A549 (cell line): ENCODE data around the gene SF3A1.

Experiments
- EP300 ChIP-seq, 2 experiments: fragments of >200 bp; sonication (Bioruptor Twin); formaldehyde crosslinking; IDR thresholded peaks; 2 replicates in 1 of 2; 3 replicates in 1 of 2; pipeline ENCODE4 v1.6.1; 2016 to 2017
- HOXB5 ChIP-seq: fragments of 250-450 bp; sonication (Bioruptor Pico); IDR thresholded peaks from 2 replicates; pipeline ENCODE4 v1.5.0; 2020; ENCODE audit warnings: mild to moderate bottlenecking, moderate library complexity
- JUN ChIP-seq, 2 experiments: fragments of >200 bp; sonication (Bioruptor Twin); formaldehyde crosslinking; IDR thresholded peaks; 2 replicates in 1 of 2; 3 replicates in 1 of 2; pipeline ENCODE4 v1.6.1; 2016 to 2017
- KDM5A ChIP-seq: fragments of 200-600 bp; sonication (generic); IDR thresholded peaks from 2 replicates; pipeline ENCODE4 v1.6.1; 2016; ENCODE audit warnings: antibody characterized with exemption, mild to moderate bottlenecking
- POLR2A ChIP-seq: IDR thresholded peaks from 2 replicates; pipeline ENCODE4 v1.6.1; 2012; ENCODE audit warnings: mild to moderate bottlenecking, low read length
- POLR2AphosphoS2 ChIP-seq: conservative IDR thresholded peaks from 2 replicates; pipeline ENCODE4 v1.6.1; 2012; ENCODE audit warnings: low read length, improper control_type of control experiment, inconsistent platforms
- RCOR1 ChIP-seq: fragments of 150-350 bp; IDR thresholded peaks from 2 replicates; pipeline ENCODE4 v1.6.1; 2014; ENCODE audit warnings: antibody characterized with exemption, low read length, low read depth
- RFX5 ChIP-seq: fragments of 450-650 bp; IDR thresholded peaks from 2 replicates; pipeline ENCODE4 v1.7.1; 2014; ENCODE audit warnings: antibody characterized with exemption, mild to moderate bottlenecking, moderate library complexity
- RNF2 ChIP-seq: fragments of 200-600 bp; sonication (generic); IDR thresholded peaks from 2 replicates; pipeline ENCODE4 v1.6.1; 2016; ENCODE audit warnings: low read depth, mild to moderate bottlenecking, antibody characterized with exemption, moderate library complexity, borderline replicate concordance
- TF ChIP-seq, protein P1 (sequence below): fragments of >200 bp; sonication (Bioruptor Twin); formaldehyde crosslinking; IDR thresholded peaks from 3 replicates; pipeline ENCODE4 v1.5.1; 2016
- TF ChIP-seq, protein P2 (sequence below): IDR thresholded peaks from 2 replicates; pipeline ENCODE4 v1.6.1; 2012
- TF ChIP-seq, protein P3 (sequence below): fragments of 200-600 bp; sonication (generic); IDR thresholded peaks from 2 replicates; pipeline ENCODE4 v1.6.1; 2016; ENCODE audit warnings: antibody characterized with exemption, mild to moderate bottlenecking, moderate library complexity

GRCh38 chr22:30333707-30334087, 23.0 kb downstream of the SF3A1 start:
- TF ChIP-seq JUN (IDR thresholded peaks at IDR 0.05) = no peak
- no peak for TF ChIP-seq POLR2AphosphoS2
- TF ChIP-seq RNF2 = no peak
- TF ChIP-seq, protein P1, sequence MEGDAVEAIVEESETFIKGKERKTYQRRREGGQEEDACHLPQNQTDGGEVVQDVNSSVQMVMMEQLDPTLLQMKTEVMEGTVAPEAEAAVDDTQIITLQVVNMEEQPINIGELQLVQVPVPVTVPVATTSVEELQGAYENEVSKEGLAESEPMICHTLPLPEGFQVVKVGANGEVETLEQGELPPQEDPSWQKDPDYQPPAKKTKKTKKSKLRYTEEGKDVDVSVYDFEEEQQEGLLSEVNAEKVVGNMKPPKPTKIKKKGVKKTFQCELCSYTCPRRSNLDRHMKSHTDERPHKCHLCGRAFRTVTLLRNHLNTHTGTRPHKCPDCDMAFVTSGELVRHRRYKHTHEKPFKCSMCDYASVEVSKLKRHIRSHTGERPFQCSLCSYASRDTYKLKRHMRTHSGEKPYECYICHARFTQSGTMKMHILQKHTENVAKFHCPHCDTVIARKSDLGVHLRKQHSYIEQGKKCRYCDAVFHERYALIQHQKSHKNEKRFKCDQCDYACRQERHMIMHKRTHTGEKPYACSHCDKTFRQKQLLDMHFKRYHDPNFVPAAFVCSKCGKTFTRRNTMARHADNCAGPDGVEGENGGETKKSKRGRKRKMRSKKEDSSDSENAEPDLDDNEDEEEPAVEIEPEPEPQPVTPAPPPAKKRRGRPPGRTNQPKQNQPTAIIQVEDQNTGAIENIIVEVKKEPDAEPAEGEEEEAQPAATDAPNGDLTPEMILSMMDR = no peak
- TF ChIP-seq, protein P2, sequence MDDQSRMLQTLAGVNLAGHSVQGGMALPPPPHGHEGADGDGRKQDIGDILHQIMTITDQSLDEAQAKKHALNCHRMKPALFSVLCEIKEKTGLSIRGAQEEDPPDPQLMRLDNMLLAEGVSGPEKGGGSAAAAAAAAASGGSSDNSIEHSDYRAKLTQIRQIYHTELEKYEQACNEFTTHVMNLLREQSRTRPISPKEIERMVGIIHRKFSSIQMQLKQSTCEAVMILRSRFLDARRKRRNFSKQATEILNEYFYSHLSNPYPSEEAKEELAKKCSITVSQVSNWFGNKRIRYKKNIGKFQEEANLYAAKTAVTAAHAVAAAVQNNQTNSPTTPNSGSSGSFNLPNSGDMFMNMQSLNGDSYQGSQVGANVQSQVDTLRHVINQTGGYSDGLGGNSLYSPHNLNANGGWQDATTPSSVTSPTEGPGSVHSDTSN = no peak
- no peak for TF ChIP-seq KDM5A
- TF ChIP-seq RFX5 = no peak
- TF ChIP-seq EP300 (IDR thresholded peaks at IDR 0.05) = no peak
- no peak for TF ChIP-seq HOXB5 (CRISPR knock-in tag)
- TF ChIP-seq, protein P3, sequence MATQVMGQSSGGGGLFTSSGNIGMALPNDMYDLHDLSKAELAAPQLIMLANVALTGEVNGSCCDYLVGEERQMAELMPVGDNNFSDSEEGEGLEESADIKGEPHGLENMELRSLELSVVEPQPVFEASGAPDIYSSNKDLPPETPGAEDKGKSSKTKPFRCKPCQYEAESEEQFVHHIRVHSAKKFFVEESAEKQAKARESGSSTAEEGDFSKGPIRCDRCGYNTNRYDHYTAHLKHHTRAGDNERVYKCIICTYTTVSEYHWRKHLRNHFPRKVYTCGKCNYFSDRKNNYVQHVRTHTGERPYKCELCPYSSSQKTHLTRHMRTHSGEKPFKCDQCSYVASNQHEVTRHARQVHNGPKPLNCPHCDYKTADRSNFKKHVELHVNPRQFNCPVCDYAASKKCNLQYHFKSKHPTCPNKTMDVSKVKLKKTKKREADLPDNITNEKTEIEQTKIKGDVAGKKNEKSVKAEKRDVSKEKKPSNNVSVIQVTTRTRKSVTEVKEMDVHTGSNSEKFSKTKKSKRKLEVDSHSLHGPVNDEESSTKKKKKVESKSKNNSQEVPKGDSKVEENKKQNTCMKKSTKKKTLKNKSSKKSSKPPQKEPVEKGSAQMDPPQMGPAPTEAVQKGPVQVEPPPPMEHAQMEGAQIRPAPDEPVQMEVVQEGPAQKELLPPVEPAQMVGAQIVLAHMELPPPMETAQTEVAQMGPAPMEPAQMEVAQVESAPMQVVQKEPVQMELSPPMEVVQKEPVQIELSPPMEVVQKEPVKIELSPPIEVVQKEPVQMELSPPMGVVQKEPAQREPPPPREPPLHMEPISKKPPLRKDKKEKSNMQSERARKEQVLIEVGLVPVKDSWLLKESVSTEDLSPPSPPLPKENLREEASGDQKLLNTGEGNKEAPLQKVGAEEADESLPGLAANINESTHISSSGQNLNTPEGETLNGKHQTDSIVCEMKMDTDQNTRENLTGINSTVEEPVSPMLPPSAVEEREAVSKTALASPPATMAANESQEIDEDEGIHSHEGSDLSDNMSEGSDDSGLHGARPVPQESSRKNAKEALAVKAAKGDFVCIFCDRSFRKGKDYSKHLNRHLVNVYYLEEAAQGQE = no peak
- no peak for TF ChIP-seq POLR2A
- no peak for TF ChIP-seq RCOR1
